Bronchial epithelial cell (primary cell): Measurements from ENCODE around the gene FXYD4. TPM values are rescaled to one million over a fixed set of nuclear protein-coding genes. Genes with fewer than 3 reads are reported as not detected.
"Not testable (repeated sequence)": the region's sequence is repeated elsewhere in the genome, so short reads cannot be mapped to it uniquely, and the experiment has no call there.

ENCODE experiments used
- DNase-seq: peaks from one replicate; pipeline ENCODE4 v3.0.0-alpha.2; 2010; ENCODE audit warnings: low read depth
- FAIRE-seq: peaks from 2 replicates; lab custom pipeline; 2011; peaks lifted over from hg19 to GRCh38; lab: Jason Lieb, UNC
- H3K27me3 ChIP-seq: 2 replicates; pipeline ENCODE4 v1.5.1; 2011; ENCODE audit warnings: low read length; ENCODE audit not compliant: control insufficient read depth, insufficient read depth
- H3K36me3 ChIP-seq: 2 replicates; pipeline ENCODE4 v1.5.1; 2011; ENCODE audit warnings: low read length; ENCODE audit not compliant: control insufficient read depth, insufficient read depth
- H3K4me3 ChIP-seq: 2 replicates; pipeline ENCODE4 v1.5.1; 2011; ENCODE audit warnings: mild to moderate bottlenecking, low read depth, low read length, control low read depth
- CTCF ChIP-seq: IDR thresholded peaks from 2 replicates; pipeline ENCODE4 v1.5.1; 2011; ENCODE audit warnings: mild to moderate bottlenecking, moderate library complexity, low read length, control low read depth, inconsistent platforms; ENCODE audit not compliant: insufficient read depth, severe bottlenecking
- total RNA-seq: library from RNA; depleted of rRNA; stranded (reverse); fragments of >200 nt; gene quantifications from 2 replicates; pipeline ENCODE4 v1.2.1, GENCODE V29; 2014

FXYD4 gene
- total RNA-seq, 1 donor from 2014 or later, result not detected

- H3K4me3 ChIP-seq, result no peak overlapping the region
- H3K36me3 ChIP-seq, result no peaks in the 10 kb centered on the region
- DNase-seq (no peak), FAIRE-seq (no peak)
- H3K27me3 ChIP-seq, result no peaks in the 10 kb centered on the region
- no peak for TF ChIP-seq CTCF
Measured at GRCh38 chr10:43327986-43328385, 43.5 kb upstream of the FXYD4 start.

- DNase-seq, H3K36me3 ChIP-seq, H3K27me3 ChIP-seq, FAIRE-seq, H3K4me3 ChIP-seq: not testable (repeated sequence)
Measured at GRCh38 chr10:43328810-43329209, 42.6 kb upstream of the FXYD4 start.

- not testable (repeated sequence) for FAIRE-seq, H3K36me3 ChIP-seq, H3K27me3 ChIP-seq, H3K4me3 ChIP-seq, DNase-seq
Measured at GRCh38 chr10:43329246-43329885, 42.1 kb upstream of the FXYD4 start.

GRCh38 chr10:43330049-43330823 is 41.2 kb upstream of the FXYD4 start:
- DNase-seq, FAIRE-seq, H3K36me3 ChIP-seq, H3K27me3 ChIP-seq, H3K4me3 ChIP-seq: not testable (repeated sequence)

- H3K27me3 ChIP-seq, H3K4me3 ChIP-seq, H3K36me3 ChIP-seq, FAIRE-seq, DNase-seq: not testable (repeated sequence)
Measured at GRCh38 chr10:43330824-43331127, 40.7 kb upstream of the FXYD4 start.

GRCh38 chr10:43333653-43334052 is 37.8 kb upstream of the FXYD4 start:
- Histone ChIP-seq H3K27me3 (no peaks in the 10 kb centered on the region), H3K36me3 (no peaks in the 10 kb centered on the region), H3K4me3 (no peak overlapping the region)
- no peak for TF ChIP-seq CTCF
- FAIRE-seq (no peak), DNase-seq (no peak)

GRCh38 chr10:43336061-43336460 is 35.4 kb upstream of the FXYD4 start:
- no peak overlapping the region for H3K4me3 ChIP-seq
- no peaks in the 10 kb centered on the region for H3K36me3 ChIP-seq
- no peak for DNase-seq
- no peaks in the 10 kb centered on the region for H3K27me3 ChIP-seq
- FAIRE-seq, result no peak
- TF ChIP-seq CTCF, result no peak
